Astrocyte (in vitro differentiated cells and primary cell): ENCODE data around the gene SSBP3.

Experiments
- EZH2 ChIP-seq: IDR thresholded peaks from 2 replicates; pipeline ENCODE4 v1.6.1; 2012; ENCODE audit warnings: mild to moderate bottlenecking, low read length, inconsistent platforms; ENCODE audit not compliant: insufficient read depth
- TF ChIP-seq, protein P1 (sequence below): IDR thresholded peaks from 2 replicates; pipeline ENCODE4 v1.5.1; 2011; ENCODE audit warnings: low read depth, mild to moderate bottlenecking, inconsistent platforms, low read length, moderate library complexity; ENCODE audit not compliant: insufficient read depth

GRCh38 chr1:54395281-54395934 lies 10.8 kb downstream of the SSBP3 start:
- TF ChIP-seq, protein P1, sequence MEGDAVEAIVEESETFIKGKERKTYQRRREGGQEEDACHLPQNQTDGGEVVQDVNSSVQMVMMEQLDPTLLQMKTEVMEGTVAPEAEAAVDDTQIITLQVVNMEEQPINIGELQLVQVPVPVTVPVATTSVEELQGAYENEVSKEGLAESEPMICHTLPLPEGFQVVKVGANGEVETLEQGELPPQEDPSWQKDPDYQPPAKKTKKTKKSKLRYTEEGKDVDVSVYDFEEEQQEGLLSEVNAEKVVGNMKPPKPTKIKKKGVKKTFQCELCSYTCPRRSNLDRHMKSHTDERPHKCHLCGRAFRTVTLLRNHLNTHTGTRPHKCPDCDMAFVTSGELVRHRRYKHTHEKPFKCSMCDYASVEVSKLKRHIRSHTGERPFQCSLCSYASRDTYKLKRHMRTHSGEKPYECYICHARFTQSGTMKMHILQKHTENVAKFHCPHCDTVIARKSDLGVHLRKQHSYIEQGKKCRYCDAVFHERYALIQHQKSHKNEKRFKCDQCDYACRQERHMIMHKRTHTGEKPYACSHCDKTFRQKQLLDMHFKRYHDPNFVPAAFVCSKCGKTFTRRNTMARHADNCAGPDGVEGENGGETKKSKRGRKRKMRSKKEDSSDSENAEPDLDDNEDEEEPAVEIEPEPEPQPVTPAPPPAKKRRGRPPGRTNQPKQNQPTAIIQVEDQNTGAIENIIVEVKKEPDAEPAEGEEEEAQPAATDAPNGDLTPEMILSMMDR: no peak
- TF ChIP-seq EZH2: no peak
